Heart right ventricle (tissue), 16 donors: ENCODE data around the gene MAN1A1. TPM values are rescaled to one million over a fixed set of nuclear protein-coding genes. Genes with fewer than 3 reads are reported as not detected.

Experiments used
- ATAC-seq, 8 donors: fragments of 200-7000 bp; cut with Tn5 transposase; one replicate each; pipeline ENCODE4 v1.9.1; 2020; ENCODE audit warnings: mild to moderate bottlenecking in 8 of 8, moderate library complexity in 8 of 8, moderate number of reproducible peaks in 1 of 8
- DNase-seq, 2 donors: peaks; one replicate each; pipeline ENCODE4 v3.0.0-alpha.2; 2020
- H3K27ac ChIP-seq, 10 donors: fragments of 200-600 bp; sonication (generic) in 2 of 10; one replicate each; pipeline versions ENCODE4 v1.5.0 to v1.8.0; 2020 to 2022; ENCODE audit warnings: mild to moderate bottlenecking in 3 of 10
- H3K27me3 ChIP-seq, 7 donors: fragments of 200-600 bp; one replicate each; pipeline ENCODE4 v1.8.0; 2021 to 2022; ENCODE audit warnings: mild to moderate bottlenecking in 2 of 7
- H3K36me3 ChIP-seq, 9 donors: fragments of 200-600 bp; sonication (generic) in 1 of 9; one replicate each; pipeline versions ENCODE4 v1.5.0 to v1.8.0; 2020 to 2022; ENCODE audit warnings: mild to moderate bottlenecking in 2 of 9
- H3K4me1 ChIP-seq, 9 donors: fragments of 200-600 bp; sonication (generic) in 1 of 9; one replicate each; pipeline versions ENCODE4 v1.5.0 to v1.8.0; 2020 to 2022; ENCODE audit warnings: mild to moderate bottlenecking in 4 of 9
- H3K4me3 ChIP-seq, 10 donors: fragments of 200-600 bp; sonication (generic) in 2 of 10; one replicate each; pipeline versions ENCODE4 v1.5.0 to v1.8.0; 2020 to 2022; ENCODE audit warnings: mild to moderate bottlenecking in 7 of 10, moderate library complexity in 2 of 10
- H3K9me3 ChIP-seq, 11 donors: fragments of 200-600 bp in 10 of 11; sonication (generic) in 2 of 11; one replicate each; pipeline versions ENCODE4 v1.5.0 to v1.8.0; 2013 to 2022; ENCODE audit warnings: mild to moderate bottlenecking in 2 of 11, control low read depth in 1 of 11, moderate library complexity in 1 of 11
- WGBS, 2 donors: extraction: QIAGEN DNeasy Blood & Tissue Kit; methylation state at CpG; one replicate each; pipeline ENCODE4 v1.1.7; 2013; ENCODE audit warnings: inconsistent platforms in 1 of 2; 5-methylcytosine and 5-hydroxymethylcytosine counted together
- intact Hi-C, 10 donors: fragments of 100-400 bp; cut with DNase I; formaldehyde crosslinking; loops; one replicate each; pipeline versions ENCODE4 v1.11.1 to v1.14.2; 2022
- polyA plus RNA-seq, 2 donors: library from polyadenylated mRNA; stranded (reverse); fragments of 200-250 nt; gene quantifications; one replicate each; pipeline ENCODE4 v1.2.3, GENCODE V29; 2013
- total RNA-seq, 10 donors: library from RNA; stranded (reverse); fragmentation: NEBNext Ultra II Directional in 3 of 10; extraction: Animal tissue kit (Norgen Biotek cat#: 25700) in 3 of 10; gene quantifications; one replicate each; pipeline versions ENCODE4 v1.2.1 to v1.2.4, GENCODE V29; 2021 to 2023
- TF ChIP-seq, protein P1 (sequence below), 9 donors: fragments of 200-600 bp; sonication (generic) in 2 of 9; IDR thresholded peaks; one replicate each; pipeline versions ENCODE4 v1.5.0 to v1.8.0; 2021 to 2022; ENCODE audit warnings: antibody characterized with exemption in 9 of 9, mild to moderate bottlenecking in 5 of 9, moderate library complexity in 1 of 9
- donor health status: Arrhythmogenic right ventricular cardiomyopathy.
- donor health status: ischemic (EF 13 %, LVEDD 7.1; RV severe dilation, severe dysfunction).
- donor health status: healthy with polysubstance abuse.
- donor health status: DM: no; HTN: yes; CAD: no.
- donor health status: DM: no; HTN: no; CAD: no.
- donor health status: ischemic (EF 25% LVEDD 6.9; RV normal size, moderate dysfunction).
- donor health status: ischemic (EF 25% LVEDD 5.7; RV mildly dilated, moderate dysfunction).
- donor health status: healthy.
- donor health status: DM: yes; HTN: yes; CAD: no.
- donor health status: Ischemic cardiomyopathy.
- donor health status: ischemic (EF 35%, LVEDD 5.7; RV mildly dilated, moderate dysfunction).
- donor health status: nonischemic (EF 11% LVEDD 7.7; RV severe dilation, severe dysfunction).
- donor health status: DM: yes; HTN: yes; CAD: no.
- donor health status: PGD.
- donor health status: ischemic (EF 29% LVEDD 5.4; RV normal size, mild dysfunction).
- donor health status: nonischemic (EF 23%, LVEDD 6.1; RV moderate dilation, normal function).

The MAN1A1 gene
- total and polyA plus RNA-seq, 12 donors = 6.2 to 22.0 (median 10.2) TPM

DNA sequence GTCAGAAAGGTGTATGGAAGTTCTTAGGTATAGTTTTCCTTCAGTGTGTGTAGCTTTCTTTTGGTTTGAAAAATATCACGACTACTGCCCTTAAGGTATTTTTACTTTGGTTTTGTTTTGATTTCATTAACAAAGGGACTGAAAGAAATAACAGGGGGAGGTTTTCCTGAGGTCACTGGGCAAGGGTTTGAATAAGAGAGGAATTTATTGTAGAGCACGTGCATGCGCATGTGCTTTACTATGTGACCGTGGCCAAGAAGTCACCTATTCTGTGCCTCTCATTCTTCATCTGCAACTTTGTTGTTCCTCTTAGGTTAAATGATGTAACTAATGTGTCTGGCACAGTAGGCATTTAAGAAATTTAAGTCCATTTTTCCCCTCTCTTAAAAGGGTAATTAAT is 4.1 kb upstream of the MAN1A1 start:
- no peak overlapping the region for H3K4me3 ChIP-seq
- TF ChIP-seq, protein P1, sequence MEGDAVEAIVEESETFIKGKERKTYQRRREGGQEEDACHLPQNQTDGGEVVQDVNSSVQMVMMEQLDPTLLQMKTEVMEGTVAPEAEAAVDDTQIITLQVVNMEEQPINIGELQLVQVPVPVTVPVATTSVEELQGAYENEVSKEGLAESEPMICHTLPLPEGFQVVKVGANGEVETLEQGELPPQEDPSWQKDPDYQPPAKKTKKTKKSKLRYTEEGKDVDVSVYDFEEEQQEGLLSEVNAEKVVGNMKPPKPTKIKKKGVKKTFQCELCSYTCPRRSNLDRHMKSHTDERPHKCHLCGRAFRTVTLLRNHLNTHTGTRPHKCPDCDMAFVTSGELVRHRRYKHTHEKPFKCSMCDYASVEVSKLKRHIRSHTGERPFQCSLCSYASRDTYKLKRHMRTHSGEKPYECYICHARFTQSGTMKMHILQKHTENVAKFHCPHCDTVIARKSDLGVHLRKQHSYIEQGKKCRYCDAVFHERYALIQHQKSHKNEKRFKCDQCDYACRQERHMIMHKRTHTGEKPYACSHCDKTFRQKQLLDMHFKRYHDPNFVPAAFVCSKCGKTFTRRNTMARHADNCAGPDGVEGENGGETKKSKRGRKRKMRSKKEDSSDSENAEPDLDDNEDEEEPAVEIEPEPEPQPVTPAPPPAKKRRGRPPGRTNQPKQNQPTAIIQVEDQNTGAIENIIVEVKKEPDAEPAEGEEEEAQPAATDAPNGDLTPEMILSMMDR (IDR thresholded peaks at IDR 0.05) = no peak
- 75 to 85% methylated on average over 4 of the region's 4 CpGs for WGBS, 2 donors

DNA sequence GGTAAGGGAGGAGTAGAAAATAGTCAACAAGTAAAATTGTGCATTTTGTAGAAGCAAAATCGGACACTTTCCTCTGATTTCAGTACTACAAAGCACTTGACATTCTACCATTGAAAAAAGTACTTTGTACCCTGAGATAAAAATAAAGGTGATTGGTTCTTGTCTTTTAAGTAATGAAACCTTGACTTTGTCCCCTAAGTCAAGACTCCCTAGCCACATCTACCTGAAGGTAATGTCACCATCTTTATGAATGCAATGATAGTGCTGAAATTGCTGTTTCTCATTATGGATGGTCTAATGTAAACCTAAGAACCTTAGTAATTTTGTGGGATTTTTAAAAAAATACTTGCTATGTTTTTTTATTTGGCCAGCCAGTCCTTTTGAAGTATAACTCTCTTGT is 2.4 kb upstream of the MAN1A1 start:
- TF ChIP-seq, protein P1 (IDR thresholded peaks at IDR 0.05) = no peak
- Histone ChIP-seq H3K27ac (no peak overlapping the region), H3K36me3 (no peaks in the 10 kb centered on the region), H3K4me3 (no peak overlapping the region), H3K27me3 (no peaks in the 10 kb centered on the region), H3K9me3 (no peaks in the 10 kb centered on the region), H3K4me1 (peaks cover 0 to 58% (median 15%) of the 10 kb centered on the region in 9 donors)
- 95 to 100% methylated on average over 1 of the region's 1 CpG for WGBS, 2 donors
- no peak for DNase-seq
- no peak for ATAC-seq
- intact Hi-C loops = loop anchor here in 1 of 10 donors (10.0 kb wide), 1 partner anchor 207 kb away; no protein-coding TSS in a partner anchor

More for the DNA sequence above, 4.1 kb upstream of the MAN1A1 start:
- no peak for ATAC-seq
- H3K4me1 ChIP-seq = peaks cover 0 to 49% (median 6%) of the 10 kb centered on the region in 9 donors
- no peaks in the 10 kb centered on the region for H3K36me3 ChIP-seq
- DNase-seq = no peak
- H3K27ac ChIP-seq = peak overlapping the region in 1 of 10 donors; percentile 74
- no peaks in the 10 kb centered on the region for H3K9me3 ChIP-seq
- H3K27me3 ChIP-seq = no peaks in the 10 kb centered on the region
- intact Hi-C loops = loop anchor here in 1 of 10 donors (10.0 kb wide), 1 partner anchor 209 kb away; no protein-coding TSS in a partner anchor

DNA sequence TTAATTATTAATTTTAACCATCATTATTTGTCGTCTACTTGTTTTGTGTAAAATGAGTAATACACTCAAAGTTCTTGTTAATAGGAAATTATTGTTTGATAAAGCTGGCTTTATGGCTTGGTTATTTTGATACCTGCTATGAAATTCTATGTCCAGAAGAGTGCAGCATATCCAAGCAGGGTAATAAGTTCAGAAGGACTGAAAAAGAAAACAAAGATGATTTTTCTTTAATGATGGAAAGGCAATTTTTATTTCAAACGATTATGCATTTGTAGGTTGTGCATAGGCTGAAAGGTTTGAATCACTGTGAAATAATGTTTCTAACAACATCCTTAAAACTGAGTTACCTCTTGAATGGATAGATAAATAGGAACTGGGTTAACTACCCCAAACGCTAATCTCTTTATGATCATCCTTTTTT is 1.4 kb upstream of the MAN1A1 start:
- Histone ChIP-seq H3K9me3 (no peaks in the 10 kb centered on the region), H3K36me3 (no peaks in the 10 kb centered on the region), H3K4me3 (peak overlapping the region; percentile 81 to 99 (median 94)), H3K27ac (peak overlapping the region in 9 of 10 donors; percentile 94 to 99 (median 97)), H3K4me1 (peaks cover 0 to 68% (median 21%) of the 10 kb centered on the region in 9 donors), H3K27me3 (no peaks in the 10 kb centered on the region)
- DNase-seq (no peak), ATAC-seq (no peak)
- 36 to 51% methylated on average over 3 of the region's 3 CpGs for WGBS, 2 donors
- intact Hi-C loops = loop anchor here in 1 of 10 donors (10.0 kb wide), 1 partner anchor 206 kb away; no protein-coding TSS in a partner anchor
- TF ChIP-seq, protein P1 (IDR thresholded peaks at IDR 0.05) = peak in 7 of 9 donors; percentile 41 to 70 (median 53)

GRCh38 chr6:119350202-119350951 is 816 bp upstream of the MAN1A1 start:
- peak overlapping the region; percentile 88 to 99 (median 97) for H3K27ac ChIP-seq
- peaks cover 0 to 3% (median 0%) of the 10 kb centered on the region in 9 donors for H3K36me3 ChIP-seq
- H3K4me3 ChIP-seq = peak overlapping the region; percentile 81 to 99 (median 94)
- WGBS, 2 donors = 1% methylated on average over 23 to 24 of the region's 24 CpGs
- intact Hi-C loops = loop anchor here in 1 of 10 donors (10.0 kb wide), 1 partner anchor 206 kb away; no protein-coding TSS in a partner anchor
- no peaks in the 10 kb centered on the region for H3K27me3 ChIP-seq
- ATAC-seq (peak in 7 of 8 donors; percentile 3 to 37 (median 22)), DNase-seq (peak in 1 of 2 donors; percentile 24)
- H3K4me1 ChIP-seq = peaks cover 0 to 71% (median 26%) of the 10 kb centered on the region in 9 donors
- TF ChIP-seq, protein P1 (IDR thresholded peaks at IDR 0.05) = no peak
- no peaks in the 10 kb centered on the region for H3K9me3 ChIP-seq
